ENCODE data around the gene MOB3C.

Gene MOB3C

GRCh38 chr1:46603481-46603857 is 13.1 kb downstream of the MOB3C start:
- Histone ChIP-seq H3K27ac (ENCODE audit: low read length, poor library complexity, severe bottlenecking) (no peak overlapping the region), H2AK5ac (ENCODE audit: low read length, severe bottlenecking) (no peak overlapping the region), H3K4ac (ENCODE audit: low read depth in 1 of 2, low read length in 2 of 2) (peak overlapping the region in 1 of 2 experiments; percentile 29), H3K4me2 (ENCODE audit: low read length, poor library complexity, severe bottlenecking) (peak overlapping the region; percentile 79), H2BK12ac (ENCODE audit: low read length in 2 of 2) (no peak overlapping the region), H4K91ac (ENCODE audit: low read length) (no peak overlapping the region), H3K79me1 (replicated peaks; ENCODE audit: low read length, poor library complexity, severe bottlenecking) (peaks cover 42% of the 10 kb centered on the region), H3K4me3 (ENCODE audit: insufficient read depth in 1 of 2, low read depth in 1 of 2, low read length in 2 of 2) (peak overlapping the region; percentile 79 to 94), H2AFZ (ENCODE audit: low read depth, low read length) (no peak overlapping the region), H3K9me3 (ENCODE audit: control insufficient read depth, low read length) (no peaks in the 10 kb centered on the region), H3K36me3 (ENCODE audit: control insufficient read depth in 1 of 2, insufficient read depth in 2 of 2, low read depth in 1 of 2, low read length in 2 of 2) (peaks cover 6 to 11% of the 10 kb centered on the region in 2 experiments), H2BK15ac (ENCODE audit: low read depth, poor library complexity, severe bottlenecking) (no peak overlapping the region), H3K23ac (ENCODE audit: low read length in 2 of 2) (no peak overlapping the region), H2BK120ac (ENCODE audit: low read depth, low read length) (no peak overlapping the region), H3K4me1 (ENCODE audit: control insufficient read depth, insufficient read depth, low read depth, low read length) (peaks cover 5% of the 10 kb centered on the region), H4K8ac (ENCODE audit: low read length) (no peak overlapping the region), H3K27me3 (ENCODE audit: control insufficient read depth in 1 of 2, insufficient read depth in 1 of 2, low read length in 2 of 2) (no peaks in the 10 kb centered on the region), H3K14ac (ENCODE audit: low read length in 2 of 2) (no peak overlapping the region), H2BK5ac (ENCODE audit: low read depth, low read length, poor library complexity, severe bottlenecking) (no peak overlapping the region), H3K18ac (ENCODE audit: low read depth in 1 of 2, low read length in 2 of 2) (no peak overlapping the region), H3K9ac (ENCODE audit: low read length) (peak overlapping the region; percentile 95)
- peak; percentile 17 for DNase-seq
- WGBS = 5% methylated on average over 2 of the region's 2 CpGs

GRCh38 chr1:46601257-46602007 is 15.2 kb downstream of the MOB3C start:
- 100% methylated on average over 2 of the region's 3 CpGs for WGBS
- Histone ChIP-seq H3K18ac (ENCODE audit: low read depth in 1 of 2, low read length in 2 of 2) (no peak overlapping the region), H3K4me3 (ENCODE audit: insufficient read depth in 1 of 2, low read depth in 1 of 2, low read length in 2 of 2) (no peak overlapping the region), H3K79me1 (replicated peaks; ENCODE audit: low read length, poor library complexity, severe bottlenecking) (peaks cover 51% of the 10 kb centered on the region), H2BK15ac (ENCODE audit: low read depth, poor library complexity, severe bottlenecking) (no peak overlapping the region), H3K27ac (ENCODE audit: low read length, poor library complexity, severe bottlenecking) (no peak overlapping the region), H3K14ac (ENCODE audit: low read length in 2 of 2) (no peak overlapping the region), H3K9me3 (ENCODE audit: control insufficient read depth, low read length) (no peaks in the 10 kb centered on the region), H2AFZ (ENCODE audit: low read depth, low read length) (no peak overlapping the region), H4K8ac (ENCODE audit: low read length) (no peak overlapping the region), H3K9ac (ENCODE audit: low read length) (no peak overlapping the region), H3K23ac (ENCODE audit: low read length in 2 of 2) (no peak overlapping the region), H2BK12ac (ENCODE audit: low read length in 2 of 2) (no peak overlapping the region), H3K36me3 (ENCODE audit: control insufficient read depth in 1 of 2, insufficient read depth in 2 of 2, low read depth in 1 of 2, low read length in 2 of 2) (no peaks in the 10 kb centered on the region), H3K4me2 (ENCODE audit: low read length, poor library complexity, severe bottlenecking) (no peak overlapping the region), H4K91ac (ENCODE audit: low read length) (no peak overlapping the region), H3K4ac (ENCODE audit: low read depth in 1 of 2, low read length in 2 of 2) (no peak overlapping the region), H3K27me3 (ENCODE audit: control insufficient read depth in 1 of 2, insufficient read depth in 1 of 2, low read length in 2 of 2) (no peaks in the 10 kb centered on the region), H2AK5ac (ENCODE audit: low read length, severe bottlenecking) (no peak overlapping the region), H3K4me1 (ENCODE audit: control insufficient read depth, insufficient read depth, low read depth, low read length) (peaks cover 5% of the 10 kb centered on the region), H2BK5ac (ENCODE audit: low read depth, low read length, poor library complexity, severe bottlenecking) (no peak overlapping the region), H2BK120ac (ENCODE audit: low read depth, low read length) (no peak overlapping the region)
- DNase-seq = no peak

- Histone ChIP-seq H2AK5ac (ENCODE audit: low read length, severe bottlenecking) (no peak overlapping the region), H3K9me3 (ENCODE audit: control insufficient read depth, low read length) (no peaks in the 10 kb centered on the region), H3K79me1 (replicated peaks; ENCODE audit: low read length, poor library complexity, severe bottlenecking) (peaks cover 62% of the 10 kb centered on the region), H3K27ac (ENCODE audit: low read length, poor library complexity, severe bottlenecking) (no peak overlapping the region), H3K14ac (ENCODE audit: low read length in 2 of 2) (no peak overlapping the region), H3K4me3 (ENCODE audit: insufficient read depth in 1 of 2, low read depth in 1 of 2, low read length in 2 of 2) (no peak overlapping the region), H3K23ac (ENCODE audit: low read length in 2 of 2) (no peak overlapping the region), H2BK5ac (ENCODE audit: low read depth, low read length, poor library complexity, severe bottlenecking) (no peak overlapping the region), H3K4me1 (ENCODE audit: control insufficient read depth, insufficient read depth, low read depth, low read length) (peaks cover 5% of the 10 kb centered on the region), H3K9ac (ENCODE audit: low read length) (no peak overlapping the region), H2BK15ac (ENCODE audit: low read depth, poor library complexity, severe bottlenecking) (no peak overlapping the region), H2BK120ac (ENCODE audit: low read depth, low read length) (no peak overlapping the region), H3K4me2 (ENCODE audit: low read length, poor library complexity, severe bottlenecking) (no peak overlapping the region), H2BK12ac (ENCODE audit: low read length in 2 of 2) (no peak overlapping the region), H3K36me3 (ENCODE audit: control insufficient read depth in 1 of 2, insufficient read depth in 2 of 2, low read depth in 1 of 2, low read length in 2 of 2) (peaks cover 0 to 3% of the 10 kb centered on the region in 2 experiments), H4K91ac (ENCODE audit: low read length) (no peak overlapping the region), H3K27me3 (ENCODE audit: control insufficient read depth in 1 of 2, insufficient read depth in 1 of 2, low read length in 2 of 2) (no peaks in the 10 kb centered on the region), H3K4ac (ENCODE audit: low read depth in 1 of 2, low read length in 2 of 2) (no peak overlapping the region), H4K8ac (ENCODE audit: low read length) (no peak overlapping the region), H2AFZ (ENCODE audit: low read depth, low read length) (no peak overlapping the region), H3K18ac (ENCODE audit: low read depth in 1 of 2, low read length in 2 of 2) (no peak overlapping the region)
- 86% methylated on average over 8 of the region's 9 CpGs for WGBS
- no peak for DNase-seq
Observed at GRCh38 chr1:46599059-46599970, 17.3 kb downstream of the MOB3C start.

GRCh38 chr1:46596846-46597245 is 19.8 kb downstream of the MOB3C start:
- Histone ChIP-seq H3K9me3 (ENCODE audit: control insufficient read depth, low read length) (no peaks in the 10 kb centered on the region), H3K9ac (ENCODE audit: low read length) (no peak overlapping the region), H3K4ac (ENCODE audit: low read depth in 1 of 2, low read length in 2 of 2) (no peak overlapping the region), H3K4me2 (ENCODE audit: low read length, poor library complexity, severe bottlenecking) (no peak overlapping the region), H3K4me3 (ENCODE audit: insufficient read depth in 1 of 2, low read depth in 1 of 2, low read length in 2 of 2) (no peak overlapping the region), H3K4me1 (ENCODE audit: control insufficient read depth, insufficient read depth, low read depth, low read length) (no peaks in the 10 kb centered on the region), H2AK5ac (ENCODE audit: low read length, severe bottlenecking) (no peak overlapping the region), H3K79me1 (replicated peaks; ENCODE audit: low read length, poor library complexity, severe bottlenecking) (peaks cover 44% of the 10 kb centered on the region), H2BK12ac (ENCODE audit: low read length in 2 of 2) (no peak overlapping the region), H3K18ac (ENCODE audit: low read depth in 1 of 2, low read length in 2 of 2) (no peak overlapping the region), H3K36me3 (ENCODE audit: control insufficient read depth in 1 of 2, insufficient read depth in 2 of 2, low read depth in 1 of 2, low read length in 2 of 2) (peaks cover 13 to 21% of the 10 kb centered on the region in 2 experiments), H2AFZ (ENCODE audit: low read depth, low read length) (no peak overlapping the region), H3K23ac (ENCODE audit: low read length in 2 of 2) (no peak overlapping the region), H4K8ac (ENCODE audit: low read length) (no peak overlapping the region), H3K14ac (ENCODE audit: low read length in 2 of 2) (no peak overlapping the region), H2BK5ac (ENCODE audit: low read depth, low read length, poor library complexity, severe bottlenecking) (no peak overlapping the region), H2BK120ac (ENCODE audit: low read depth, low read length) (no peak overlapping the region), H3K27ac (ENCODE audit: low read length, poor library complexity, severe bottlenecking) (no peak overlapping the region), H3K27me3 (ENCODE audit: control insufficient read depth in 1 of 2, insufficient read depth in 1 of 2, low read length in 2 of 2) (no peaks in the 10 kb centered on the region), H2BK15ac (ENCODE audit: low read depth, poor library complexity, severe bottlenecking) (no peak overlapping the region), H4K91ac (ENCODE audit: low read length) (no peak overlapping the region)
- DNase-seq = no peak
- WGBS = 95% methylated on average over 3 of the region's 3 CpGs
